Chondrocyte (in vitro differentiated cells): ENCODE results near the gene TMEFF2. TPM values are rescaled to one million over a fixed set of nuclear protein-coding genes. Genes with fewer than 3 reads are reported as not detected.

Experiments used
- DNase-seq: peaks from one replicate; pipeline ENCODE4 v3.0.0; 2021; ENCODE audit warnings: mixed read lengths, low spot score
- H3K27ac Mint-ChIP-seq: one replicate; pipeline ENCODE4 v1.8.0; 2021; ENCODE audit warnings: mild to moderate bottlenecking, moderate library complexity, mixed read lengths; ENCODE audit not compliant: unreplicated experiment
- H3K27me3 Mint-ChIP-seq: 2 replicates; pipeline ENCODE4 v1.8.0; 2021; ENCODE audit warnings: low read depth, mixed read lengths
- H3K36me3 Mint-ChIP-seq: 2 replicates; pipeline ENCODE4 v1.8.0; 2021; ENCODE audit warnings: low read depth, mixed read lengths
- H3K4me1 Mint-ChIP-seq: 2 replicates; pipeline ENCODE4 v1.8.0; 2021; ENCODE audit warnings: low read depth, mild to moderate bottlenecking, mixed read lengths
- H3K4me3 Mint-ChIP-seq: one replicate; pipeline ENCODE4 v1.8.0; 2021; ENCODE audit warnings: mild to moderate bottlenecking, moderate library complexity, mixed read lengths; ENCODE audit not compliant: unreplicated experiment
- H3K9me3 Mint-ChIP-seq: 2 replicates; pipeline ENCODE4 v1.8.0; 2021; ENCODE audit warnings: low read depth, mixed read lengths
- CTCF ChIP-seq: fragments of 200-600 bp; sonication (generic); IDR thresholded peaks from 2 replicates; pipeline ENCODE4 v1.5.0; 2021; ENCODE audit warnings: antibody characterized with exemption, mild to moderate bottlenecking, moderate library complexity
- total RNA-seq: library from RNA; stranded (reverse); gene quantifications from 3 replicates; pipeline ENCODE4 v1.2.1, GENCODE V29; 2021

TMEFF2 gene
- total RNA-seq, 1 donor from 2014 or later, result 1.5 TPM

- DNase-seq, result no peak
- H3K4me1 Mint-ChIP-seq, result peaks cover 10% of the 10 kb centered on the region
- no peak overlapping the region for H3K4me3 Mint-ChIP-seq
Measured at GRCh38 chr2:191970867-191971266, 223.9 kb downstream of the TMEFF2 start.

GRCh38 chr2:191968120-191968519, 226.6 kb downstream of the TMEFF2 start:
- H3K9me3 Mint-ChIP-seq, result no peaks in the 10 kb centered on the region
- H3K27me3 Mint-ChIP-seq, result no peaks in the 10 kb centered on the region
- peaks cover 17% of the 10 kb centered on the region for H3K4me1 Mint-ChIP-seq
- H3K27ac Mint-ChIP-seq, result no peak overlapping the region
- no peak overlapping the region for H3K4me3 Mint-ChIP-seq
- H3K36me3 Mint-ChIP-seq, result no peaks in the 10 kb centered on the region
- DNase-seq, result no peak
- TF ChIP-seq CTCF, result no peak

More at GRCh38 chr2:191970867-191971266, 223.9 kb downstream of the TMEFF2 start:
- no peak for TF ChIP-seq CTCF
- H3K9me3 Mint-ChIP-seq, result no peaks in the 10 kb centered on the region
- no peaks in the 10 kb centered on the region for H3K27me3 Mint-ChIP-seq
- no peak overlapping the region for H3K27ac Mint-ChIP-seq
- no peaks in the 10 kb centered on the region for H3K36me3 Mint-ChIP-seq

GRCh38 chr2:191965733-191966132, 229.0 kb downstream of the TMEFF2 start:
- Mint-ChIP-seq H3K36me3 (no peaks in the 10 kb centered on the region), H3K4me3 (no peak overlapping the region), H3K27ac (peak overlapping the region; percentile 1), H3K9me3 (no peaks in the 10 kb centered on the region), H3K27me3 (no peaks in the 10 kb centered on the region), H3K4me1 (peaks cover 20% of the 10 kb centered on the region)
- DNase-seq, result no peak
- TF ChIP-seq CTCF, result no peak

GRCh38 chr2:191961556-191961955, 233.2 kb downstream of the TMEFF2 start:
- H3K4me3 Mint-ChIP-seq, result no peak overlapping the region
- no peak for TF ChIP-seq CTCF
- H3K27me3 Mint-ChIP-seq, result no peaks in the 10 kb centered on the region
- no peaks in the 10 kb centered on the region for H3K36me3 Mint-ChIP-seq
- no peaks in the 10 kb centered on the region for H3K9me3 Mint-ChIP-seq
- DNase-seq, result no peak
- H3K4me1 Mint-ChIP-seq, result peaks cover 42% of the 10 kb centered on the region
- no peak overlapping the region for H3K27ac Mint-ChIP-seq

GRCh38 chr2:191959209-191959608, 235.5 kb downstream of the TMEFF2 start:
- H3K4me1 Mint-ChIP-seq, result peaks cover 29% of the 10 kb centered on the region
- H3K4me3 Mint-ChIP-seq, result no peak overlapping the region
- H3K36me3 Mint-ChIP-seq, result no peaks in the 10 kb centered on the region
- H3K27me3 Mint-ChIP-seq, result no peaks in the 10 kb centered on the region
- no peak overlapping the region for H3K27ac Mint-ChIP-seq
- H3K9me3 Mint-ChIP-seq, result no peaks in the 10 kb centered on the region
- TF ChIP-seq CTCF, result no peak
- DNase-seq, result no peak
